H1 (cell line): ENCODE data around the gene MMP24OS. TPM values are rescaled to one million over a fixed set of nuclear protein-coding genes. Genes with fewer than 3 reads are reported as not detected.
"Not testable (repeated sequence)": the region's sequence is repeated elsewhere in the genome, so short reads cannot be mapped to it uniquely, and the experiment has no call there.

ENCODE experiments used
- CTCF ChIA-PET: fragments of 300-600 bp; sonication (Branson Sonifier 250); formaldehyde crosslinking; loops from one replicate; lab custom pipeline; 2021; ENCODE audit not compliant: partially characterized antibody; lab: Charles Lee
- POLR2A ChIA-PET: fragments of 300-600 bp; sonication (Branson Sonifier 250); formaldehyde crosslinking; loops from one replicate; lab custom pipeline; 2021; ENCODE audit warnings: inconsistent platforms; ENCODE audit not compliant: partially characterized antibody; lab: Charles Lee
- DNase-seq, 2 experiments: peaks; one replicate each; pipeline versions ENCODE4 v3.0.0 to v3.0.0-alpha.2; 2010 to 2022; ENCODE audit warnings: low spot score in 2 of 2, low read depth in 1 of 2, mixed read lengths in 1 of 2
- FAIRE-seq: peaks from 2 replicates; lab custom pipeline; 2011; peaks lifted over from hg19 to GRCh38; lab: Jason Lieb, UNC
- H2AFZ ChIP-seq: 2 replicates; pipeline ENCODE4 v1.8.1; 2012; ENCODE audit warnings: low read length, inconsistent platforms
- H2AK5ac ChIP-seq: 2 replicates; pipeline ENCODE4 v1.6.1; 2013; ENCODE audit warnings: low read depth, low read length
- H2BK120ac ChIP-seq: replicated peaks from 2 replicates; pipeline ENCODE3; 2013; ENCODE audit warnings: low read depth, low read length, inconsistent platforms
- H2BK12ac ChIP-seq: 2 replicates; pipeline ENCODE4 v1.6.1; 2013; ENCODE audit warnings: low read depth, low read length
- H2BK15ac ChIP-seq: 2 replicates; pipeline ENCODE4 v1.6.1; 2013; ENCODE audit warnings: low read length
- H2BK20ac ChIP-seq: 2 replicates; pipeline ENCODE4 v1.6.1; 2013; ENCODE audit warnings: low read length
- H2BK5ac ChIP-seq: 2 replicates; pipeline ENCODE4 v1.6.1; 2013; ENCODE audit warnings: low read depth, low read length
- H3K14ac ChIP-seq: 2 replicates; pipeline ENCODE4 v1.6.1; 2013; ENCODE audit warnings: inconsistent platforms; ENCODE audit not compliant: insufficient read length
- H3K18ac ChIP-seq: 2 replicates; pipeline ENCODE4 v1.6.1; 2013; ENCODE audit warnings: low read length; ENCODE audit errors: extremely low read depth
- H3K23ac ChIP-seq: 2 replicates; pipeline ENCODE4 v1.6.1; 2013; ENCODE audit warnings: inconsistent platforms; ENCODE audit not compliant: insufficient read length
- H3K23me2 ChIP-seq: 2 replicates; pipeline ENCODE4 v1.6.1; 2013; ENCODE audit warnings: low read depth, low read length
- H3K27ac ChIP-seq: 2 replicates; pipeline ENCODE4 v1.6.1; 2011; ENCODE audit warnings: low read depth, low read length, inconsistent platforms
- H3K27me3 ChIP-seq, 4 experiments: replicated peaks in 1 of 4; 1 replicate in 1 of 4; 2 replicates in 3 of 4; pipeline versions ENCODE4 v1.6.1 to v1.8.1; 2011 to 2013; ENCODE audit warnings: low read length in 3 of 4, mild to moderate bottlenecking in 3 of 4, inconsistent platforms in 2 of 4, mixed read lengths in 2 of 4, moderate library complexity in 1 of 4; ENCODE audit not compliant: control insufficient read depth in 3 of 4, insufficient read depth in 3 of 4; ENCODE audit errors: extremely low read depth in 1 of 4
- H3K36me3 ChIP-seq, 4 experiments: 2 replicates each; pipeline versions ENCODE4 v1.6.1 to v1.8.1; 2011 to 2013; ENCODE audit warnings: mild to moderate bottlenecking in 4 of 4, low read length in 3 of 4, moderate library complexity in 2 of 4, control low read depth in 1 of 4, inconsistent platforms in 1 of 4; ENCODE audit not compliant: insufficient read depth in 4 of 4, control insufficient read depth in 2 of 4
- H3K4ac ChIP-seq: replicated peaks from 2 replicates; pipeline ENCODE3; 2013; ENCODE audit warnings: low read length, low read depth, mixed read lengths, inconsistent platforms; ENCODE audit not compliant: insufficient read length
- H3K4me1 ChIP-seq, 4 experiments: replicated peaks in 1 of 4; 1 replicate in 1 of 4; 2 replicates in 3 of 4; pipeline versions ENCODE4 v1.6.1 to v1.8.1; 2011 to 2013; ENCODE audit warnings: low read length in 3 of 4, inconsistent platforms in 2 of 4, mixed read lengths in 1 of 4; ENCODE audit not compliant: insufficient read depth in 4 of 4, control insufficient read depth in 3 of 4
- H3K4me2 ChIP-seq, 2 experiments: 2 replicates each; pipeline versions ENCODE4 v1.6.1 to v1.8.1; 2011 to 2013; ENCODE audit warnings: low read depth in 2 of 2, low read length in 2 of 2, control low read depth in 1 of 2, inconsistent platforms in 1 of 2, mild to moderate bottlenecking in 1 of 2; ENCODE audit not compliant: insufficient read depth in 1 of 2
- H3K4me3 ChIP-seq, 4 experiments: fragments of 200-600, 300-600 bp in 1 of 4; sonication (generic), shearing (Covaris generic), sonication (Bioruptor Twin) in 1 of 4; 2 replicates each; pipeline versions ENCODE4 v1.5.1 to v1.8.1; 2011 to 2016; ENCODE audit warnings: low read length in 4 of 4, low read depth in 3 of 4, control low read depth in 2 of 4, inconsistent platforms in 2 of 4, mild to moderate bottlenecking in 2 of 4, mixed read lengths in 1 of 4, moderate library complexity in 1 of 4; ENCODE audit not compliant: insufficient read depth in 2 of 4; ENCODE audit errors: extremely low read depth in 1 of 4
- H3K56ac ChIP-seq: replicated peaks from 2 replicates; pipeline ENCODE3; 2013; ENCODE audit warnings: low read depth, mild to moderate bottlenecking, mixed read lengths, low read length, inconsistent platforms; ENCODE audit not compliant: insufficient read length
- H3K79me1 ChIP-seq: 2 replicates; pipeline ENCODE4 v1.6.1; 2013; ENCODE audit warnings: low read depth, low read length, control low read depth
- H3K79me2 ChIP-seq, 2 experiments: 2 replicates each; pipeline versions ENCODE4 v1.6.1 to v1.8.1; 2012 to 2013; ENCODE audit warnings: low read length in 2 of 2, mild to moderate bottlenecking in 2 of 2, inconsistent platforms in 1 of 2; ENCODE audit not compliant: insufficient read depth in 2 of 2, control insufficient read depth in 1 of 2
- H3K9ac ChIP-seq, 4 experiments: replicated peaks in 1 of 4; 1 replicate in 1 of 4; 2 replicates in 3 of 4; pipeline versions ENCODE4 v1.6.1 to v1.8.1; 2011 to 2013; ENCODE audit warnings: low read depth in 3 of 4, low read length in 3 of 4, control low read depth in 2 of 4, mild to moderate bottlenecking in 2 of 4, moderate library complexity in 2 of 4, inconsistent platforms in 1 of 4; ENCODE audit errors: extremely low read depth in 1 of 4
- H3K9me3 ChIP-seq, 2 experiments: 2 replicates each; pipeline versions ENCODE4 v1.6.1 to v1.8.1; 2012 to 2013; ENCODE audit warnings: mild to moderate bottlenecking in 2 of 2, moderate library complexity in 2 of 2, control low read depth in 1 of 2, inconsistent platforms in 1 of 2, low read depth in 1 of 2, low read length in 1 of 2, mixed read lengths in 1 of 2; ENCODE audit not compliant: insufficient read depth in 2 of 2
- H4K20me1 ChIP-seq, 2 experiments: replicated peaks in 1 of 2; 2 replicates each; pipeline versions ENCODE3 to v1.8.1; 2011 to 2013; ENCODE audit warnings: inconsistent platforms in 2 of 2, low read length in 2 of 2, mild to moderate bottlenecking in 1 of 2; ENCODE audit not compliant: insufficient read depth in 2 of 2, control insufficient read depth in 1 of 2
- H4K5ac ChIP-seq: 2 replicates; pipeline ENCODE4 v1.6.1; 2013; ENCODE audit warnings: low read length, low read depth, mixed read lengths, inconsistent platforms; ENCODE audit not compliant: insufficient read length
- H4K8ac ChIP-seq: 2 replicates; pipeline ENCODE4 v1.8.0; 2013; ENCODE audit warnings: mild to moderate bottlenecking, moderate library complexity, low read length, inconsistent platforms; ENCODE audit not compliant: insufficient read depth; ENCODE audit errors: extremely low read depth
- H4K91ac ChIP-seq: replicated peaks from 2 replicates; pipeline ENCODE3; 2013; ENCODE audit warnings: low read length, mixed read lengths, inconsistent platforms; ENCODE audit not compliant: insufficient read length
- WGBS, 2 experiments: shearing (Covaris generic) in 1 of 2; methylation state at CpG; one replicate each; pipeline versions ENCODE4 v1.1.6 to v1.1.7; 2013 to 2015; ENCODE audit warnings: low lambda C conversion rate in 2 of 2, mixed read lengths in 2 of 2, inconsistent platforms in 1 of 2, low coverage in 1 of 2, missing lambda C conversion rate in 1 of 2; ENCODE audit not compliant: insufficient replicate concordance in 2 of 2, insufficient coverage in 1 of 2, insufficient read length in 1 of 2; ENCODE audit errors: extremely low coverage in 1 of 2, missing lambda C conversion rate in 1 of 2; 5-methylcytosine and 5-hydroxymethylcytosine counted together
- polyA plus RNA-seq, 7 experiments: library from polyadenylated mRNA; depleted of rRNA in 3 of 7; stranded (reverse) in 5 of 7; unstranded in 2 of 7; fragments of >200 nt in 5 of 7; fragments of 200-250 nt in 2 of 7; gene quantifications; 1 replicate in 5 of 7; 2 replicates in 1 of 7; 4 replicates in 1 of 7; pipeline versions ENCODE4 v1.2.1 to v1.2.3, GENCODE V29; 2011 to 2013; ENCODE audit warnings: missing spikeins in 2 of 7, mixed read lengths in 2 of 7
- total RNA-seq: library from RNA; stranded (reverse); fragmentation: NEBNext Ultra II Directional; extraction: Animal tissue kit (Norgen Biotek cat#: 25700); gene quantifications from 2 replicates; pipeline ENCODE4 v1.2.1, GENCODE V29; 2021

The MMP24OS gene
- total and polyA plus RNA-seq, 2 of the 8 experiments (the other 6 are each of a cell fraction or from before 2014, with no cell fraction given), result 19.0 to 21.3 TPM

GRCh38 chr20:35315632-35316020, 37.7 kb upstream of the MMP24OS start:
- H3K4me3 ChIP-seq, H3K18ac ChIP-seq, H3K4me2 ChIP-seq, H2AK5ac ChIP-seq, H4K8ac ChIP-seq, H2BK120ac ChIP-seq, DNase-seq, H4K20me1 ChIP-seq, H3K23me2 ChIP-seq, H3K4ac ChIP-seq, H3K79me1 ChIP-seq, H2AFZ ChIP-seq, POLR2A ChIA-PET, H3K14ac ChIP-seq, H3K23ac ChIP-seq, H4K91ac ChIP-seq, FAIRE-seq, H3K9me3 ChIP-seq, H2BK20ac ChIP-seq, H3K27me3 ChIP-seq, H3K9ac ChIP-seq, H3K79me2 ChIP-seq, H2BK15ac ChIP-seq, H2BK12ac ChIP-seq, H4K5ac ChIP-seq, H3K27ac ChIP-seq, H3K36me3 ChIP-seq, H3K56ac ChIP-seq: not testable (repeated sequence)
- WGBS, 2 experiments, result 95% methylated on average over 7 of the region's 7 CpGs; no CpG with 5 or more reads in 1 of the 2 experiments
- CTCF ChIA-PET, result interaction anchor here (1.3 to 3.2 kb wide), 2 partner anchors 12 to 14 kb away, joined by 4 to 13 read pairs; no protein-coding TSS in a partner anchor
- Histone ChIP-seq H3K4me1 (peaks cover 2 to 12% (median 7%) of the 10 kb centered on the region in 4 experiments; a peak in 6 of 7 replicates), H2BK5ac (0 out of 2 replicates have a peak overlapping the region, but pooled peaks have one; percentile 1)
